H1 (cell line): ENCODE measurements around the gene KCNQ1. TPM values are rescaled to one million over a fixed set of nuclear protein-coding genes. Genes with fewer than 3 reads are reported as not detected.

Experiments used
- CTCF ChIA-PET: fragments of 300-600 bp; sonication (Branson Sonifier 250); formaldehyde crosslinking; loops from one replicate; lab custom pipeline; 2021; ENCODE audit not compliant: partially characterized antibody; lab: Charles Lee
- POLR2A ChIA-PET: fragments of 300-600 bp; sonication (Branson Sonifier 250); formaldehyde crosslinking; loops from one replicate; lab custom pipeline; 2021; ENCODE audit warnings: inconsistent platforms; ENCODE audit not compliant: partially characterized antibody; lab: Charles Lee
- DNase-seq, 2 experiments: peaks; one replicate each; pipeline versions ENCODE4 v3.0.0 to v3.0.0-alpha.2; 2010 to 2022; ENCODE audit warnings: low spot score in 2 of 2, low read depth in 1 of 2, mixed read lengths in 1 of 2
- FAIRE-seq: peaks from 2 replicates; lab custom pipeline; 2011; peaks lifted over from hg19 to GRCh38; lab: Jason Lieb, UNC
- H2AFZ ChIP-seq: 2 replicates; pipeline ENCODE4 v1.8.1; 2012; ENCODE audit warnings: low read length, inconsistent platforms
- H2AK5ac ChIP-seq: 2 replicates; pipeline ENCODE4 v1.6.1; 2013; ENCODE audit warnings: low read depth, low read length
- H2BK120ac ChIP-seq: replicated peaks from 2 replicates; pipeline ENCODE3; 2013; ENCODE audit warnings: low read depth, low read length, inconsistent platforms
- H2BK12ac ChIP-seq: 2 replicates; pipeline ENCODE4 v1.6.1; 2013; ENCODE audit warnings: low read depth, low read length
- H2BK15ac ChIP-seq: 2 replicates; pipeline ENCODE4 v1.6.1; 2013; ENCODE audit warnings: low read length
- H2BK20ac ChIP-seq: 2 replicates; pipeline ENCODE4 v1.6.1; 2013; ENCODE audit warnings: low read length
- H2BK5ac ChIP-seq: 2 replicates; pipeline ENCODE4 v1.6.1; 2013; ENCODE audit warnings: low read depth, low read length
- H3K14ac ChIP-seq: 2 replicates; pipeline ENCODE4 v1.6.1; 2013; ENCODE audit warnings: inconsistent platforms; ENCODE audit not compliant: insufficient read length
- H3K18ac ChIP-seq: 2 replicates; pipeline ENCODE4 v1.6.1; 2013; ENCODE audit warnings: low read length; ENCODE audit errors: extremely low read depth
- H3K23ac ChIP-seq: 2 replicates; pipeline ENCODE4 v1.6.1; 2013; ENCODE audit warnings: inconsistent platforms; ENCODE audit not compliant: insufficient read length
- H3K23me2 ChIP-seq: 2 replicates; pipeline ENCODE4 v1.6.1; 2013; ENCODE audit warnings: low read depth, low read length
- H3K27ac ChIP-seq: 2 replicates; pipeline ENCODE4 v1.6.1; 2011; ENCODE audit warnings: low read depth, low read length, inconsistent platforms
- H3K27me3 ChIP-seq, 4 experiments: replicated peaks in 1 of 4; 1 replicate in 1 of 4; 2 replicates in 3 of 4; pipeline versions ENCODE4 v1.6.1 to v1.8.1; 2011 to 2013; ENCODE audit warnings: low read length in 3 of 4, mild to moderate bottlenecking in 3 of 4, inconsistent platforms in 2 of 4, mixed read lengths in 2 of 4, moderate library complexity in 1 of 4; ENCODE audit not compliant: control insufficient read depth in 3 of 4, insufficient read depth in 3 of 4; ENCODE audit errors: extremely low read depth in 1 of 4
- H3K36me3 ChIP-seq, 4 experiments: 2 replicates each; pipeline versions ENCODE4 v1.6.1 to v1.8.1; 2011 to 2013; ENCODE audit warnings: mild to moderate bottlenecking in 4 of 4, low read length in 3 of 4, moderate library complexity in 2 of 4, control low read depth in 1 of 4, inconsistent platforms in 1 of 4; ENCODE audit not compliant: insufficient read depth in 4 of 4, control insufficient read depth in 2 of 4
- H3K4ac ChIP-seq: replicated peaks from 2 replicates; pipeline ENCODE3; 2013; ENCODE audit warnings: low read length, low read depth, mixed read lengths, inconsistent platforms; ENCODE audit not compliant: insufficient read length
- H3K4me1 ChIP-seq, 4 experiments: replicated peaks in 1 of 4; 1 replicate in 1 of 4; 2 replicates in 3 of 4; pipeline versions ENCODE4 v1.6.1 to v1.8.1; 2011 to 2013; ENCODE audit warnings: low read length in 3 of 4, inconsistent platforms in 2 of 4, mixed read lengths in 1 of 4; ENCODE audit not compliant: insufficient read depth in 4 of 4, control insufficient read depth in 3 of 4
- H3K4me2 ChIP-seq, 2 experiments: 2 replicates each; pipeline versions ENCODE4 v1.6.1 to v1.8.1; 2011 to 2013; ENCODE audit warnings: low read depth in 2 of 2, low read length in 2 of 2, control low read depth in 1 of 2, inconsistent platforms in 1 of 2, mild to moderate bottlenecking in 1 of 2; ENCODE audit not compliant: insufficient read depth in 1 of 2
- H3K4me3 ChIP-seq, 4 experiments: fragments of 200-600, 300-600 bp in 1 of 4; sonication (generic), shearing (Covaris generic), sonication (Bioruptor Twin) in 1 of 4; 2 replicates each; pipeline versions ENCODE4 v1.5.1 to v1.8.1; 2011 to 2016; ENCODE audit warnings: low read length in 4 of 4, low read depth in 3 of 4, control low read depth in 2 of 4, inconsistent platforms in 2 of 4, mild to moderate bottlenecking in 2 of 4, mixed read lengths in 1 of 4, moderate library complexity in 1 of 4; ENCODE audit not compliant: insufficient read depth in 2 of 4; ENCODE audit errors: extremely low read depth in 1 of 4
- H3K56ac ChIP-seq: replicated peaks from 2 replicates; pipeline ENCODE3; 2013; ENCODE audit warnings: low read depth, mild to moderate bottlenecking, mixed read lengths, low read length, inconsistent platforms; ENCODE audit not compliant: insufficient read length
- H3K79me1 ChIP-seq: 2 replicates; pipeline ENCODE4 v1.6.1; 2013; ENCODE audit warnings: low read depth, low read length, control low read depth
- H3K79me2 ChIP-seq, 2 experiments: 2 replicates each; pipeline versions ENCODE4 v1.6.1 to v1.8.1; 2012 to 2013; ENCODE audit warnings: low read length in 2 of 2, mild to moderate bottlenecking in 2 of 2, inconsistent platforms in 1 of 2; ENCODE audit not compliant: insufficient read depth in 2 of 2, control insufficient read depth in 1 of 2
- H3K9ac ChIP-seq, 4 experiments: replicated peaks in 1 of 4; 1 replicate in 1 of 4; 2 replicates in 3 of 4; pipeline versions ENCODE4 v1.6.1 to v1.8.1; 2011 to 2013; ENCODE audit warnings: low read depth in 3 of 4, low read length in 3 of 4, control low read depth in 2 of 4, mild to moderate bottlenecking in 2 of 4, moderate library complexity in 2 of 4, inconsistent platforms in 1 of 4; ENCODE audit errors: extremely low read depth in 1 of 4
- H3K9me3 ChIP-seq, 2 experiments: 2 replicates each; pipeline versions ENCODE4 v1.6.1 to v1.8.1; 2012 to 2013; ENCODE audit warnings: mild to moderate bottlenecking in 2 of 2, moderate library complexity in 2 of 2, control low read depth in 1 of 2, inconsistent platforms in 1 of 2, low read depth in 1 of 2, low read length in 1 of 2, mixed read lengths in 1 of 2; ENCODE audit not compliant: insufficient read depth in 2 of 2
- H4K20me1 ChIP-seq, 2 experiments: replicated peaks in 1 of 2; 2 replicates each; pipeline versions ENCODE3 to v1.8.1; 2011 to 2013; ENCODE audit warnings: inconsistent platforms in 2 of 2, low read length in 2 of 2, mild to moderate bottlenecking in 1 of 2; ENCODE audit not compliant: insufficient read depth in 2 of 2, control insufficient read depth in 1 of 2
- H4K5ac ChIP-seq: 2 replicates; pipeline ENCODE4 v1.6.1; 2013; ENCODE audit warnings: low read length, low read depth, mixed read lengths, inconsistent platforms; ENCODE audit not compliant: insufficient read length
- H4K8ac ChIP-seq: 2 replicates; pipeline ENCODE4 v1.8.0; 2013; ENCODE audit warnings: mild to moderate bottlenecking, moderate library complexity, low read length, inconsistent platforms; ENCODE audit not compliant: insufficient read depth; ENCODE audit errors: extremely low read depth
- H4K91ac ChIP-seq: replicated peaks from 2 replicates; pipeline ENCODE3; 2013; ENCODE audit warnings: low read length, mixed read lengths, inconsistent platforms; ENCODE audit not compliant: insufficient read length
- ASH2L ChIP-seq: fragments of 200-600, 300-600 bp; sonication (generic); IDR thresholded peaks from one replicate; pipeline ENCODE4 v1.7.1; 2017; ENCODE audit warnings: low read length
- CREB1 ChIP-seq: IDR thresholded peaks from 2 replicates; pipeline ENCODE4 v1.6.1; 2012; ENCODE audit warnings: inconsistent platforms
- CTBP2 ChIP-seq: IDR thresholded peaks from 2 replicates; pipeline ENCODE4 v1.7.0; 2011; ENCODE audit warnings: borderline replicate concordance, mild to moderate bottlenecking, moderate library complexity, mixed read lengths, low read length; ENCODE audit not compliant: insufficient read depth, insufficient read length
- JUND ChIP-seq: IDR thresholded peaks from 2 replicates; pipeline ENCODE4 v1.6.1; 2011; ENCODE audit warnings: mild to moderate bottlenecking, improper control_type of control experiment, low read length
- KDM1A ChIP-seq: fragments of 200-600, 300-600 bp; sonication (generic); IDR thresholded peaks from 2 replicates; pipeline ENCODE4 v1.7.1; 2016; ENCODE audit warnings: mild to moderate bottlenecking, low read length, borderline replicate concordance
- RFX5 ChIP-seq: IDR thresholded peaks from 2 replicates; pipeline ENCODE4 v1.6.1; 2011; ENCODE audit warnings: low read depth, low read length, improper control_type of control experiment, borderline replicate concordance
- RNF2 ChIP-seq: fragments of 200-900, 300-1000 bp; sonication (generic); IDR thresholded peaks from 2 replicates; pipeline ENCODE4 v1.7.1; 2016; ENCODE audit warnings: borderline replicate concordance, low read depth, mild to moderate bottlenecking, antibody characterized with exemption, low read length; ENCODE audit not compliant: poor library complexity, severe bottlenecking; ENCODE audit errors: missing control alignments
- SIX5 ChIP-seq: IDR thresholded peaks from 2 replicates; pipeline ENCODE4 v1.6.1; 2011; ENCODE audit warnings: mild to moderate bottlenecking, low read depth, low read length
- SRF ChIP-seq: IDR thresholded peaks from 2 replicates; pipeline ENCODE4 v1.6.1; 2011; ENCODE audit warnings: mild to moderate bottlenecking, low read depth, low read length, moderate library complexity
- YY1 ChIP-seq: IDR thresholded peaks from 2 replicates; pipeline ENCODE4 v1.6.1; 2011; ENCODE audit warnings: low read depth, mild to moderate bottlenecking, low read length
- ZNF274 ChIP-seq: IDR thresholded peaks from 2 replicates; pipeline ENCODE4 v1.7.0; 2012; ENCODE audit warnings: low read length, borderline replicate concordance; ENCODE audit errors: extremely low read depth
- WGBS, 2 experiments: shearing (Covaris generic) in 1 of 2; methylation state at CpG; one replicate each; pipeline versions ENCODE4 v1.1.6 to v1.1.7; 2013 to 2015; ENCODE audit warnings: low lambda C conversion rate in 2 of 2, mixed read lengths in 2 of 2, inconsistent platforms in 1 of 2, low coverage in 1 of 2, missing lambda C conversion rate in 1 of 2; ENCODE audit not compliant: insufficient replicate concordance in 2 of 2, insufficient coverage in 1 of 2, insufficient read length in 1 of 2; ENCODE audit errors: extremely low coverage in 1 of 2, missing lambda C conversion rate in 1 of 2; 5-methylcytosine and 5-hydroxymethylcytosine counted together
- polyA plus RNA-seq, 7 experiments: library from polyadenylated mRNA; depleted of rRNA in 3 of 7; stranded (reverse) in 5 of 7; unstranded in 2 of 7; fragments of >200 nt in 5 of 7; fragments of 200-250 nt in 2 of 7; gene quantifications; 1 replicate in 5 of 7; 2 replicates in 1 of 7; 4 replicates in 1 of 7; pipeline versions ENCODE4 v1.2.1 to v1.2.3, GENCODE V29; 2011 to 2013; ENCODE audit warnings: missing spikeins in 2 of 7, mixed read lengths in 2 of 7
- total RNA-seq: library from RNA; stranded (reverse); fragmentation: NEBNext Ultra II Directional; extraction: Animal tissue kit (Norgen Biotek cat#: 25700); gene quantifications from 2 replicates; pipeline ENCODE4 v1.2.1, GENCODE V29; 2021

KCNQ1 gene
- total and polyA plus RNA-seq, 2 of the 8 experiments (the other 6 are each of a cell fraction or from before 2014, with no cell fraction given): 1.9 to 2.0 TPM

GRCh38 chr11:2768471-2769408, 323.9 kb downstream of the KCNQ1 start:
- no peak overlapping the region for H4K5ac ChIP-seq
- FAIRE-seq (no peak), DNase-seq (peak in 1 of 2 experiments; percentile 30)
- no peak overlapping the region for H2AK5ac ChIP-seq
- no peak overlapping the region for H3K56ac ChIP-seq
- no peaks in the 10 kb centered on the region for H3K79me2 ChIP-seq
- H3K27ac ChIP-seq: no peak overlapping the region
- no peak overlapping the region for H3K4me2 ChIP-seq
- no peak overlapping the region for H4K8ac ChIP-seq
- H2BK20ac ChIP-seq: no peak overlapping the region
- no peaks in the 10 kb centered on the region for H3K79me1 ChIP-seq
- 0 out of 2 replicates have a peak overlapping the region, but pooled peaks have one; percentile 29 for H2BK15ac ChIP-seq
- H3K36me3 ChIP-seq: no peaks in the 10 kb centered on the region
- POLR2A ChIA-PET: no interaction called here
- no peak overlapping the region for H3K14ac ChIP-seq
- H3K4ac ChIP-seq: no peak overlapping the region
- H2BK120ac ChIP-seq: no peak overlapping the region
- H4K91ac ChIP-seq: no peak overlapping the region
- H3K9ac ChIP-seq: no peak overlapping the region
- H3K18ac ChIP-seq: no peak overlapping the region
- no peak overlapping the region for H3K4me3 ChIP-seq
- peak overlapping the region; percentile 35; the same call in 1 of the 2 replicates for H2BK5ac ChIP-seq
- no peak overlapping the region for H2BK12ac ChIP-seq
- WGBS, 2 experiments: 86% methylated on average over 14 of the region's 14 CpGs; no CpG with 5 or more reads in 1 of the 2 experiments
- no peak overlapping the region for H3K23ac ChIP-seq
- H4K20me1 ChIP-seq: no peaks in the 10 kb centered on the region
- no peak for TF ChIP-seq RFX5
- no peak for TF ChIP-seq KDM1A
- no peak for TF ChIP-seq SRF
- no peak for TF ChIP-seq JUND
- no peak for TF ChIP-seq SIX5
- TF ChIP-seq RNF2: no peak
- no peak for TF ChIP-seq ASH2L
- no peak for TF ChIP-seq YY1
- TF ChIP-seq ZNF274: no peak
- TF ChIP-seq CTBP2: no peak
- no peak for TF ChIP-seq CREB1
- TF ChIP-seq, all 59 proteins: peak for 0
- CTCF ChIA-PET: no interaction called here
- H2AFZ ChIP-seq: no peak overlapping the region
- no peaks in the 10 kb centered on the region for H3K9me3 ChIP-seq
- peaks cover 8 to 52% (median 28%) of the 10 kb centered on the region in 4 experiments for H3K27me3 ChIP-seq
- H3K4me1 ChIP-seq: peaks cover 0 to 4% (median 2%) of the 10 kb centered on the region in 4 experiments; a peak in 2 of 7 replicates
- no peaks in the 10 kb centered on the region for H3K23me2 ChIP-seq
